ENCODE measurements around the gene PPIL6.

PPIL6 gene

GRCh38 chr6:109473120-109473519 lies 32.7 kb upstream of the PPIL6 start:
- no peaks in the 10 kb centered on the region for H3K9me3 ChIP-seq (replicated peaks in 1 of 11)
- H4K20me1 ChIP-seq, result peaks cover 29 to 100% (median 90%) of the 10 kb centered on the region in 11 experiments; a peak in 21 of 22 replicates
- H3K27me3 ChIP-seq, result no peaks in the 10 kb centered on the region
- peaks cover 90 to 100% (median 100%) of the 10 kb centered on the region in 11 experiments for H3K36me3 ChIP-seq
- 0 out of 22 replicates have a peak overlapping the region, but pooled peaks of 1 of the 11 experiments have one; percentile 12 for H3K27ac ChIP-seq
- H3K9ac ChIP-seq, result 0 out of 22 replicates have a peak overlapping the region, but pooled peaks of 2 of the 11 experiments have one; percentile 34 to 42
- TF ChIP-seq Cebpa-rat (IDR thresholded peaks at IDR 0.05), result no peak
- H3K4me1 ChIP-seq, result peaks cover 35 to 48% (median 41%) of the 10 kb centered on the region in 10 experiments
- H3K4me2 ChIP-seq, result peak overlapping the region; percentile 47 to 87 (median 64); a peak in 21 of 22 replicates
- H3K4me3 ChIP-seq, result no peak overlapping the region

- H3K9ac ChIP-seq, result peak overlapping the region in 4 of 11 experiments; percentile 1 to 42 (median 31); a peak in 2 of 22 replicates
- H3K27ac ChIP-seq, result peak overlapping the region in 4 of 11 experiments; percentile 2 to 37 (median 17); a peak in 5 of 22 replicates
- peak overlapping the region in 1 of 10 experiments; percentile 27; a peak in 1 of 20 replicates for H3K4me3 ChIP-seq
- H3K27me3 ChIP-seq, result no peaks in the 10 kb centered on the region
- peak overlapping the region; percentile 47 to 87 (median 64) for H3K4me2 ChIP-seq
- H3K36me3 ChIP-seq, result peaks cover 91 to 100% (median 100%) of the 10 kb centered on the region in 11 experiments
- peaks cover 29 to 99% (median 87%) of the 10 kb centered on the region in 11 experiments; a peak in 21 of 22 replicates for H4K20me1 ChIP-seq
- TF ChIP-seq Cebpa-rat (IDR thresholded peaks at IDR 0.05), result no peak
- peaks cover 27 to 40% (median 34%) of the 10 kb centered on the region in 10 experiments for H3K4me1 ChIP-seq
- no peaks in the 10 kb centered on the region for H3K9me3 ChIP-seq (replicated peaks in 1 of 11)
Measured at GRCh38 chr6:109472132-109472995, 31.9 kb upstream of the PPIL6 start.

DNA sequence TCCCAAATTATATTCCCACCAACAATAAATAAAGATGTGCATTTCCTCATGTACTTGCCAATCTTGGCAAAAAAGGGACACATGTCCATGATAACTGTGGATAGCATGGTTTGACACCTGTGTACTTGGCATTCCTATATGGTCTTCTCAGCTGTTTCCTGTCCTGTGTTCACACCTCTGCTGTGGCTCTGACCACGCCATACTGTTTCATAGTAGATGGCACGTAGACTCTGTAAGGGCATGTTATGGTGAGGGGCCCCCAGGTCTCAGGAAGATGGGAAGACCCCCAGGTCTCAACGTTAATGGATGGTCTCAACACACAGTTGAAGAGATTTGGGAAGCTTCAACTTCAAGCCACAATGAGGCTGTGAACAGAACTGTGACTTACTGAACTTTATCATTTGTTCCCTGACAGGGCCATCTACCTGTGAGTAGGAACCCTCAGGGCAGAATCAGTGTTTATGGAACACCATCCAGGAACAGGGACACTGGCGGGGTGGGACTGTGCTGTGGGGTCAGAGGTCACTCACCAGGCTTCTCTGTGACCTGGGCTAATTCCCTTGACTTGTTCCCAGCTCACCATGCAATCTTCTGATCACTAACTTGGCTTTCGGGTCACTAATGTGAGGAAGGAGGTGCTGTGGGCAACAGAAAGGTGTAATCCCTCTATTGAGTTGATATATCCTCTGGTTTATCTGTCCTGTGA lies 30.8 kb upstream of the PPIL6 start:
- Histone ChIP-seq H3K4me3 (no peak overlapping the region), H3K27ac (peak overlapping the region in 4 of 11 experiments; percentile 2 to 37 (median 17); a peak in 4 of 22 replicates), H3K36me3 (peaks cover 91 to 100% (median 100%) of the 10 kb centered on the region in 11 experiments), H3K9ac (no peak overlapping the region), H3K4me2 (peak overlapping the region in 6 of 11 experiments; percentile 47 to 87 (median 68); a peak in 7 of 22 replicates), H3K4me1 (peaks cover 19 to 29% (median 25%) of the 10 kb centered on the region in 10 experiments), H4K20me1 (peaks cover 18 to 98% (median 77%) of the 10 kb centered on the region in 11 experiments; a peak in 20 of 22 replicates), H3K27me3 (no peaks in the 10 kb centered on the region), H3K9me3 (replicated peaks in 1 of 11) (no peaks in the 10 kb centered on the region)
- TF ChIP-seq Cebpa-rat (IDR thresholded peaks at IDR 0.05), result no peak

GRCh38 chr6:109469591-109470189 lies 29.3 kb upstream of the PPIL6 start:
- no peaks in the 10 kb centered on the region for H3K9me3 ChIP-seq (replicated peaks in 1 of 11)
- no peak overlapping the region for H3K27ac ChIP-seq
- no peak for TF ChIP-seq Cebpa-rat (IDR thresholded peaks at IDR 0.05)
- no peaks in the 10 kb centered on the region for H3K27me3 ChIP-seq
- H3K4me1 ChIP-seq, result peaks cover 19 to 27% (median 25%) of the 10 kb centered on the region in 10 experiments
- peaks cover 17 to 94% (median 74%) of the 10 kb centered on the region in 11 experiments; a peak in 20 of 22 replicates for H4K20me1 ChIP-seq
- no peak overlapping the region for H3K9ac ChIP-seq
- H3K36me3 ChIP-seq, result peaks cover 91 to 100% (median 100%) of the 10 kb centered on the region in 11 experiments
- H3K4me3 ChIP-seq, result no peak overlapping the region
- no peak overlapping the region for H3K4me2 ChIP-seq

DNA sequence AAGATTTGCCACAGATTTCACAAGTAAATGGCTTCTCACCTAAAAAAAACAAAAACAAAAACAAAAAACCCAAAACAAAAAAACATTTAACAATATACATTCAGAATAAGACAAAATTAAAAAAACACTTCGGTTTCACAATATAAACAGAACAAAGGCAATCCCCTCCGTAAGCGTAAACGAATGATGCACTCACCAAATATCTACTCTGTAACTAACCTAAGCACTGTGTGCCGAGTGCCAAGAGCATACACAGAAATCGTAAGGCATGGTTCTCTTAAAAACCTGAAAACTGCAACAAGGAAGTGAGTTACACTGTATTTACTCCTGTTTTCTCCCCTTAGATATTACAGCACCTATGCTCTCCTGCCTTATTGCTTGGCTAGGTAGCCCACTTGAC lies 27.3 kb upstream of the PPIL6 start:
- Histone ChIP-seq H3K4me3 (no peak overlapping the region), H3K9me3 (replicated peaks in 1 of 11) (no peaks in the 10 kb centered on the region), H3K27ac (no peak overlapping the region)

GRCh38 chr6:109466212-109466923 lies 25.9 kb upstream of the PPIL6 start:
- Histone ChIP-seq H3K4me1 (peaks cover 0 to 2% (median under 1%) of the 10 kb centered on the region in 10 experiments; a peak in 3 of 20 replicates), H3K4me2 (no peak overlapping the region), H3K9me3 (replicated peaks in 1 of 11) (peaks cover 0 to 10% (median 1%) of the 10 kb centered on the region in 11 experiments; a peak in 12 of 22 replicates), H3K36me3 (peaks cover 97 to 100% (median 100%) of the 10 kb centered on the region in 11 experiments), H3K4me3 (no peak overlapping the region), H3K27me3 (no peaks in the 10 kb centered on the region), H3K27ac (no peak overlapping the region), H4K20me1 (peaks cover 2 to 84% (median 49%) of the 10 kb centered on the region in 11 experiments; a peak in 16 of 22 replicates), H3K9ac (no peak overlapping the region)
- TF ChIP-seq Cebpa-rat (IDR thresholded peaks at IDR 0.05), result no peak

More for the DNA sequence above, 27.3 kb upstream of the PPIL6 start:
- Histone ChIP-seq H4K20me1 (peaks cover 12 to 90% (median 63%) of the 10 kb centered on the region in 11 experiments; a peak in 20 of 22 replicates), H3K36me3 (peaks cover 90 to 100% (median 99%) of the 10 kb centered on the region in 11 experiments), H3K9ac (no peak overlapping the region), H3K4me1 (peaks cover 11 to 15% (median 13%) of the 10 kb centered on the region in 10 experiments), H3K4me2 (no peak overlapping the region), H3K27me3 (no peaks in the 10 kb centered on the region)
- no peak for TF ChIP-seq Cebpa-rat (IDR thresholded peaks at IDR 0.05)

DNA sequence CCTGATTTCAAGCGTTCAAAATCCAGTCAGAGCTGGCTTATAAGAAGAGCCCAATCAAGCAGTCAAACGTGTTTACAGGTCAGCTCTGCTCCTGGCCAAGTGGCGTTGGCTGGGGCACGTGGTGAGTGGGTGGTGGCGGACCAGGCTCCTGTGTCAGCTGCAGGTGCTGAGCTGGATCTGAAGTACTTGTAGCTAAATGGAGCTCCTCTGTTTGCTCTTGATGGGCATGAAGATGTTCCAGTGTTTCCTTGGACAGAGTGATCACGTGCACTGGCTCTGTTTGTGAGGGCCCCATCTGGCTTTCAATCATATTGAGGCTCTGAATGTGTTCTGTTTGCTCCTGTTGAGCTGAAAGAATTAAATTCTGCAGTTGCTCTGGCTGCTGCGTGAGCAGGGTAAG lies 25.3 kb upstream of the PPIL6 start:
- H3K4me1 ChIP-seq, result no peaks in the 10 kb centered on the region
- no peaks in the 10 kb centered on the region for H3K27me3 ChIP-seq
- peaks cover 96 to 100% (median 99%) of the 10 kb centered on the region in 11 experiments for H3K36me3 ChIP-seq
- H3K9me3 ChIP-seq (replicated peaks in 1 of 11), result peaks cover 0 to 14% (median 5%) of the 10 kb centered on the region in 11 experiments; a peak in 12 of 22 replicates
- no peak overlapping the region for H3K9ac ChIP-seq
- no peak overlapping the region for H3K4me2 ChIP-seq
- H3K4me3 ChIP-seq, result no peak overlapping the region
- peaks cover 0 to 78% (median 43%) of the 10 kb centered on the region in 11 experiments; a peak in 15 of 22 replicates for H4K20me1 ChIP-seq
- H3K27ac ChIP-seq, result no peak overlapping the region
- no peak for TF ChIP-seq Cebpa-rat (IDR thresholded peaks at IDR 0.05)

Data from BLaER1 treated with 17β-estradiol and CSF1 and Interleukin-3, amounts not matched to agents 10 nM and 100 nM (cell line).